Measurements from ENCODE around the gene RHOF.

- no peak for TF ChIP-seq CTCF (IDR thresholded peaks at IDR 0.05)
- TF ChIP-seq POLR2A (IDR thresholded peaks at IDR 0.05): no peak
These were observed 9.0 kb downstream of the RHOF start for GRCh38 chr12:121784460-121784859.

All from prostate gland (tissue), 2 donors.